Heart right ventricle (tissue), 16 donors: ENCODE results near the gene HIVEP2. TPM values are rescaled to one million over a fixed set of nuclear protein-coding genes. Genes with fewer than 3 reads are reported as not detected.

ENCODE experiments used
- ATAC-seq, 8 donors: fragments of 200-7000 bp; cut with Tn5 transposase; one replicate each; pipeline ENCODE4 v1.9.1; 2020; ENCODE audit warnings: mild to moderate bottlenecking in 8 of 8, moderate library complexity in 8 of 8, moderate number of reproducible peaks in 1 of 8
- DNase-seq, 2 donors: peaks; one replicate each; pipeline ENCODE4 v3.0.0-alpha.2; 2020
- H3K27ac ChIP-seq, 10 donors: fragments of 200-600 bp; sonication (generic) in 2 of 10; one replicate each; pipeline versions ENCODE4 v1.5.0 to v1.8.0; 2020 to 2022; ENCODE audit warnings: mild to moderate bottlenecking in 3 of 10
- H3K27me3 ChIP-seq, 7 donors: fragments of 200-600 bp; one replicate each; pipeline ENCODE4 v1.8.0; 2021 to 2022; ENCODE audit warnings: mild to moderate bottlenecking in 2 of 7
- H3K36me3 ChIP-seq, 9 donors: fragments of 200-600 bp; sonication (generic) in 1 of 9; one replicate each; pipeline versions ENCODE4 v1.5.0 to v1.8.0; 2020 to 2022; ENCODE audit warnings: mild to moderate bottlenecking in 2 of 9
- H3K4me1 ChIP-seq, 9 donors: fragments of 200-600 bp; sonication (generic) in 1 of 9; one replicate each; pipeline versions ENCODE4 v1.5.0 to v1.8.0; 2020 to 2022; ENCODE audit warnings: mild to moderate bottlenecking in 4 of 9
- H3K4me3 ChIP-seq, 10 donors: fragments of 200-600 bp; sonication (generic) in 2 of 10; one replicate each; pipeline versions ENCODE4 v1.5.0 to v1.8.0; 2020 to 2022; ENCODE audit warnings: mild to moderate bottlenecking in 7 of 10, moderate library complexity in 2 of 10
- H3K9me3 ChIP-seq, 11 donors: fragments of 200-600 bp in 10 of 11; sonication (generic) in 2 of 11; one replicate each; pipeline versions ENCODE4 v1.5.0 to v1.8.0; 2013 to 2022; ENCODE audit warnings: mild to moderate bottlenecking in 2 of 11, control low read depth in 1 of 11, moderate library complexity in 1 of 11
- WGBS, 2 donors: extraction: QIAGEN DNeasy Blood & Tissue Kit; methylation state at CpG; one replicate each; pipeline ENCODE4 v1.1.7; 2013; ENCODE audit warnings: inconsistent platforms in 1 of 2; 5-methylcytosine and 5-hydroxymethylcytosine counted together
- intact Hi-C, 10 donors: fragments of 100-400 bp; cut with DNase I; formaldehyde crosslinking; loops; one replicate each; pipeline versions ENCODE4 v1.11.1 to v1.14.2; 2022
- polyA plus RNA-seq, 2 donors: library from polyadenylated mRNA; stranded (reverse); fragments of 200-250 nt; gene quantifications; one replicate each; pipeline ENCODE4 v1.2.3, GENCODE V29; 2013
- total RNA-seq, 10 donors: library from RNA; stranded (reverse); fragmentation: NEBNext Ultra II Directional in 3 of 10; extraction: Animal tissue kit (Norgen Biotek cat#: 25700) in 3 of 10; gene quantifications; one replicate each; pipeline versions ENCODE4 v1.2.1 to v1.2.4, GENCODE V29; 2021 to 2023
- TF ChIP-seq, protein P1 (sequence below), 9 donors: fragments of 200-600 bp; sonication (generic) in 2 of 9; IDR thresholded peaks; one replicate each; pipeline versions ENCODE4 v1.5.0 to v1.8.0; 2021 to 2022; ENCODE audit warnings: antibody characterized with exemption in 9 of 9, mild to moderate bottlenecking in 5 of 9, moderate library complexity in 1 of 9
- donor health status: Arrhythmogenic right ventricular cardiomyopathy.
- donor health status: ischemic (EF 13 %, LVEDD 7.1; RV severe dilation, severe dysfunction).
- donor health status: healthy with polysubstance abuse.
- donor health status: DM: no; HTN: yes; CAD: no.
- donor health status: DM: no; HTN: no; CAD: no.
- donor health status: ischemic (EF 25% LVEDD 6.9; RV normal size, moderate dysfunction).
- donor health status: ischemic (EF 25% LVEDD 5.7; RV mildly dilated, moderate dysfunction).
- donor health status: healthy.
- donor health status: DM: yes; HTN: yes; CAD: no.
- donor health status: Ischemic cardiomyopathy.
- donor health status: ischemic (EF 35%, LVEDD 5.7; RV mildly dilated, moderate dysfunction).
- donor health status: nonischemic (EF 11% LVEDD 7.7; RV severe dilation, severe dysfunction).
- donor health status: DM: yes; HTN: yes; CAD: no.
- donor health status: PGD.
- donor health status: ischemic (EF 29% LVEDD 5.4; RV normal size, mild dysfunction).
- donor health status: nonischemic (EF 23%, LVEDD 6.1; RV moderate dilation, normal function).

The HIVEP2 gene
- total and polyA plus RNA-seq, 12 donors = 2.1 to 31.6 (median 21.2) TPM

DNA sequence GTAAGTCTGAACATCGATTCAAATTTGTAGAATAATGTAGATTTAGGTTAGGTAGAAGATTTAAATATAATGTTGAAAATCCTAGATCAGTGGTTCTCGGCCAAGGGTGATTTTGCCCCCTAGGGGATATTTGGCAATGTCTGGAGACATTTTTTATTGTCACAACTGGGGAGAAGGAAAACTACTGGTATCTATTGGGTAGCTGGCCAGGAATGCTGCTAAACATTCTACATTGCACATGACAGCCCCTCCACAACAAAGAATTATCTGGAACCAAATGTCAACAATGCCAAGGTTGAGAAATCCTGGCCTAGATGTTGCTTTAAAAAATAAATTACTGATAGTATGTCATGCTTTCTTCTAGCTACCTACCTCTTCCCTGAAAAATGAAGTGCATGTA lies 76.1 kb downstream of the HIVEP2 start:
- Histone ChIP-seq H3K27me3 (no peaks in the 10 kb centered on the region), H3K9me3 (no peaks in the 10 kb centered on the region), H3K4me1 (peaks cover 6 to 80% (median 58%) of the 10 kb centered on the region in 9 donors), H3K27ac (peak overlapping the region in 3 of 10 donors; percentile 32 to 74 (median 51)), H3K4me3 (no peak overlapping the region), H3K36me3 (no peaks in the 10 kb centered on the region)
- TF ChIP-seq, protein P1, sequence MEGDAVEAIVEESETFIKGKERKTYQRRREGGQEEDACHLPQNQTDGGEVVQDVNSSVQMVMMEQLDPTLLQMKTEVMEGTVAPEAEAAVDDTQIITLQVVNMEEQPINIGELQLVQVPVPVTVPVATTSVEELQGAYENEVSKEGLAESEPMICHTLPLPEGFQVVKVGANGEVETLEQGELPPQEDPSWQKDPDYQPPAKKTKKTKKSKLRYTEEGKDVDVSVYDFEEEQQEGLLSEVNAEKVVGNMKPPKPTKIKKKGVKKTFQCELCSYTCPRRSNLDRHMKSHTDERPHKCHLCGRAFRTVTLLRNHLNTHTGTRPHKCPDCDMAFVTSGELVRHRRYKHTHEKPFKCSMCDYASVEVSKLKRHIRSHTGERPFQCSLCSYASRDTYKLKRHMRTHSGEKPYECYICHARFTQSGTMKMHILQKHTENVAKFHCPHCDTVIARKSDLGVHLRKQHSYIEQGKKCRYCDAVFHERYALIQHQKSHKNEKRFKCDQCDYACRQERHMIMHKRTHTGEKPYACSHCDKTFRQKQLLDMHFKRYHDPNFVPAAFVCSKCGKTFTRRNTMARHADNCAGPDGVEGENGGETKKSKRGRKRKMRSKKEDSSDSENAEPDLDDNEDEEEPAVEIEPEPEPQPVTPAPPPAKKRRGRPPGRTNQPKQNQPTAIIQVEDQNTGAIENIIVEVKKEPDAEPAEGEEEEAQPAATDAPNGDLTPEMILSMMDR (IDR thresholded peaks at IDR 0.05) = no peak
- DNase-seq (no peak), ATAC-seq (no peak)
- 72 to 78% methylated on average over 2 of the region's 2 CpGs for WGBS, 2 donors
- intact Hi-C loops = loop anchor here in 1 of 10 donors (2.0 kb wide), 1 partner anchor 22 kb away; no protein-coding TSS in a partner anchor

DNA sequence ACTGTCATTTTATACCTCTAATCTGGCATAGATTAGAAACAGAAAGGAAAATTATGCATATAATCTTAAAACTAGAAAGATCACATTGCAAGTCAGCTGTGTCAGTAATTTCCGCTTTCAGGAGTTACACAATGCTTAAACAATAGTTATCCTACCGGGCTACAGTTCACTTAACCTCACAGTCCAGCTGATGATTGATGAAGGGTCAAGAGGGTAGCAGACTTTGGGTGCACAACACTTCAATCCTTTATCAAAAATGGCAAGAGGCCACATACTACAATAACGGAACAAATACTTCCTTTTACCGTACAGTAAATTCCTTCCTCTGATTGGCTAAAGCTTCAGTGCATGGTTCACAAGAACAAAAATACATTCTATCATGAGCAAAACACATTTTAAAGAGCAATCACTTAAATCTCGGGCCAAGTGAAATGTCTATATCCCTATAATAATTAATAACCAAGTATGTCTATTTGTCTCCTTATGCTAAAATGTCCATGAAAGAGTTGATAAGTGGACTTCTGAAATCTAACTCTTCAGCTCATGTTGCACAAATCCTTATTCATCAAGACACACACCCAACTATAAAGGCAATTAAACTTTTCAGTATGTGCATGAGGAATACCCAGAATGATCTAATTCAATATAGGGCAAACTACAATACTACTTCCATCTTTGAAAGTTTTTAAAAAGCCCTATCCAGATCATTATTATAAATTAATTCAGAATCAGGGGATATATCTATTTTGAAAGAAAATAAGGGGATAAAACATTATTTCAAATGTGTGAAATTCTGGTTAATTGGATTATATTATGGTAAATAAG lies 76.8 kb downstream of the HIVEP2 start:
- TF ChIP-seq, protein P1 (IDR thresholded peaks at IDR 0.05) = no peak

DNA sequence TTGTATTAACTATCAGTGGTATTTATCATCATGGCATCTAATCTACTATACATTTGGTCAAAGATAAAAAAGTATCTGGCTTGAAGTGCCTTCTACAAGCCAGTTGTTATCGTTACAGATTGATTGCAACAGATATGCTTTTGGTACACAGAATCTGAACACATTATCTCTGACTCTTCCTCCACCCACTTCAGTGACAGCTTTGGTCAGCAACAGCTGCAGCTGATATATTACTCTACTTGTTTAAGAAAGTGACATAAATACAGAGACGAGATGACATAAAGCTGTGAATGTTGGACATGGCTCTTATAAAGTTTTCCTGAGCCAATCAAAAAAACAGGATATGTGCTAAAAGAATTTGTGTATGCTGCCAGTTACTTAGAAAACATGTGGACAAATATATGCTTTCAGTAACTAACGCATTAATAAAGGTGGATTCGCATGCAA lies 77.6 kb downstream of the HIVEP2 start:
- 30 to 31% methylated on average over 4 of the region's 4 CpGs for WGBS, 2 donors
- Histone ChIP-seq H3K27me3 (no peaks in the 10 kb centered on the region), H3K27ac (peak overlapping the region in 8 of 10 donors; percentile 19 to 74 (median 42)), H3K4me3 (peak overlapping the region in 3 of 10 donors; percentile 19 to 35 (median 21)), H3K36me3 (no peaks in the 10 kb centered on the region), H3K4me1 (peaks cover 6 to 65% (median 46%) of the 10 kb centered on the region in 9 donors), H3K9me3 (no peaks in the 10 kb centered on the region)
- intact Hi-C loops = loop anchor here in 1 of 10 donors (2.0 kb wide), 1 partner anchor 19 kb away; no protein-coding TSS in a partner anchor
- TF ChIP-seq, protein P1 (IDR thresholded peaks at IDR 0.05) = no peak
- DNase-seq = no peak
- ATAC-seq = no peak

More for the DNA sequence above, 76.8 kb downstream of the HIVEP2 start:
- no peaks in the 10 kb centered on the region for H3K27me3 ChIP-seq
- peak overlapping the region in 8 of 10 donors; percentile 19 to 74 (median 42) for H3K27ac ChIP-seq
- no peaks in the 10 kb centered on the region for H3K36me3 ChIP-seq
- peaks cover 6 to 74% (median 54%) of the 10 kb centered on the region in 9 donors for H3K4me1 ChIP-seq
- ATAC-seq (peak; percentile 56 to 73 (median 62)), DNase-seq (no peak)
- H3K9me3 ChIP-seq = no peaks in the 10 kb centered on the region
- 9 to 15% methylated on average over 5 of the region's 5 CpGs for WGBS, 2 donors
- intact Hi-C loops = loop anchor here in 2 of 10 donors (2.0 kb wide), 2 partner anchors 19 to 21 kb away; no protein-coding TSS in a partner anchor
- peak overlapping the region in 6 of 10 donors; percentile 2 to 35 (median 17) for H3K4me3 ChIP-seq

DNA sequence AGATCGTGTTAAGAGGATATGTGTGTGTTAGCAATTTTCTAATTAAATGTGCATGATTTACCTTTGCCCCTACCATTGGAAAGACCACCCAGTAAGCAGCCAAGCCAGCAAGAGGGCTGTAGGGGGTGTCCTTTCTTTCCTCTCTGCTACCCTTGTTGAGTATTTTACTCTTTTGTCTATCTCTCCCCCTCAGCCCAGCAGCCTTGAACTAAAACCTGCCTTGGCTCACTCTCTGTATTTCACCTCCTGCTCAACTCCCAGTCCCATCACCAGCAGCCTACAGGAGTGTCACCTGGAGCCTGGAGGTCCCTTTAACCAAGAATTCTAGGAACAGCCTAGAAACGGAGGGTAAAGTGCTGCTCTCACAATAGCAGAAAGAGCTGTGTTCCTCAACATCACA lies 81.0 kb downstream of the HIVEP2 start:
- Histone ChIP-seq H3K27me3 (no peaks in the 10 kb centered on the region), H3K4me1 (peaks cover 0 to 50% (median 30%) of the 10 kb centered on the region in 9 donors), H3K36me3 (peaks cover 0 to 3% (median 0%) of the 10 kb centered on the region in 9 donors), H3K27ac (no peak overlapping the region), H3K9me3 (no peaks in the 10 kb centered on the region), H3K4me3 (no peak overlapping the region)
- intact Hi-C loops = no loop called here
- WGBS, 2 donors = 71 to 77% methylated on average over 2 of the region's 2 CpGs
- DNase-seq (no peak), ATAC-seq (no peak)
- TF ChIP-seq, protein P1 (IDR thresholded peaks at IDR 0.05) = no peak
